ENCODE measurements around the gene JKAMP.

Gene JKAMP

DNA sequence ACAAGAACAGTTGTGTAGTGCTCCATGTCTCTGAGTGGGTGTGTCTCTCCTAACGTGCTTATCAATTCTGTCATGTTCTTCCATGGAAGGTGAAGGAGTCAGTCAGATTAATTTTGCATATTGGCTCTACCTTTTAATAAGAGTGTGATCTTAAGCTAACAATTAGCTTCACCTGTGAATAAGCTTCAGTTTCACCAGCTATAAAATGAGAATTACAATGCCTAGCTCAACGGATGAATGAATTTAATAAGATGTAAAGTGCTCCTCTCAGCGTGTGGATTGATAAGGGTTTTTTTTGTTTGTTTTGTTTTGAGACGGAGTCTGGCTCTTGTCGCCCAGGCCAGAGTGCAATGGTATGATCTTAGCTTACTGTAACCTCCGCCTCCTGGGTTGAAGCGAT is 59.6 kb downstream of the JKAMP start:
- no peak for DNase-seq

DNA sequence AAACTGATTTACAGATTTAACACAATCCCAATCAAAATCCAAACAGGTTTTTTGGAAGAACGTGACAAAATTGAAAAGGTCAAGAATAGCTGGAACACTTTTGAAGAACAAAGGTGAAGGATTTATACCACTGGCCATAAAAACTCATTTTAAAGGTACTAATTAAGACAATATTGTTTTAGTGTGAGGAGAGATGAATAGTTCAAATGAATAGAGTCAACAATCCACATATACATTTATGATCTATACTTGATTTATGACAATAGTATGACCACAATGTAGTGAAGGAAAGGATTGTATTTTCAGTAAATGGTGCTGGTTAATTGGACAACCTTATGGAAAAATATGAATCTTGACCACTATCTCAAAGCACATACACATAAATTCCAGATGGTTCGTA is 63.0 kb downstream of the JKAMP start:
- no peak for DNase-seq
